GM19099 (cell line): ENCODE measurements around the gene IFITM5.

Source experiments
- POLR2A ChIP-seq: IDR thresholded peaks from 3 replicates; pipeline ENCODE4 v1.6.1; 2011; ENCODE audit warnings: low read depth; ENCODE audit not compliant: insufficient read length; ENCODE audit errors: extremely low read depth

IFITM5 gene

GRCh38 chr11:255176-255575, 44.1 kb downstream of the IFITM5 start:
- TF ChIP-seq POLR2A, result no peak

DNA sequence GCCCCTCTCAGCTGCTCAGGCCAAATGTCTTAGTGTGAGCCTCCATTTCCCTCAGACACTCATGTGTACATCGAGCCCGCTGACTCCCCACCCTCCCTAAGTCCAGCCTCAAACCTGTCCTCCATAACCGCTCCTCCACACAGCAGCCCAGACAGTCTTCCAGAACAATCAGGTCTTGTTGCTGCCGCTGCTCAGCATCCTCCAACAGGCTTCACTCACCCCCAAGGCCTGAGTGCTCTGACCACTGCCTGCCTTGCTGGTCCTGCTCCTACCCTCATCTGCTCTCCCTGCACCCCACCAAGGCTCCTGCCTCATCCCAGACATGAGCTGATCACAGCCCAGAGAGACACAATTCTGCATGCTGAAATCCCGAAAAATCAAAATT, 45.4 kb downstream of the IFITM5 start:
- no peak for TF ChIP-seq POLR2A

GRCh38 chr11:253160-253885, 46.0 kb downstream of the IFITM5 start:
- no peak for TF ChIP-seq POLR2A

DNA sequence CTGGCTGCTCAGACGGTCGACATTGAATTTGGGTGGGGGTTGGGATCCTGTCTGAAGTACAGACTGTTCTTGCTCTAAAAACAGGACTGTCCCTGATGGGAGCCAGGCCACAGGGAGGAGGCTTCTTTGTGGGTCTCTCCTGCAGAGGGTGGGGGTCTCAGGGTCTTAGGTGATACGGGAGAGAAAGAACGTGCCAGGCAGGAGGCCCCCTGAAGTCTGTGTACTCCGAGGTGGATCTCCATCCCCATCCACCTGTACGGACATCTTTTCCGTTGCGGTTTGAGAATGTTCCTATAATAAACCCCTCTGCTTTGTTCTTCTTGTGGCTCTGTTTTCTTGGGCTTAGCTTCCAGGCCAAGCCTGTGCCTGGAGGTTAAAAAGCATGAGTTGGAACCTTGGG, 46.7 kb downstream of the IFITM5 start:
- no peak for TF ChIP-seq POLR2A

DNA sequence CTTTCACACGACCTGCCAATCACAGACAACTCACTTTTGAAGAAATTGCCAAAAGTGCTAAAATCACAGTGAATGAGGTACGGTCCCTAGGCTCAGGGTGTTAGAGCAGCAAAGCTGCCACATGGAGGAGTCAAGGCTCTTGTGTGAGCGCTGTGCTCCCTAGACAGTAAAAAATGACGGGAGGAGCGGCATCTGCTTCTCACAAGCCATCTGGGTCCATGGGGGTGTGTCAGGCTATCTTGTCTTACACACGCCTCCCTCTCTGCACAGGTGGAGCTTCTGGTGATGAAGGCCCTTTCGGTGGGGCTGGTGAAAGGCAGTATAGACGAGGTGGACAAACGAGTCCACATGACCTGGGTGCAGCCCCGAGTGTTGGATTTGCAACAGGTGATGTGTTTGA, 47.8 kb downstream of the IFITM5 start:
- no peak for TF ChIP-seq POLR2A

- TF ChIP-seq POLR2A, result no peak
Measured at GRCh38 chr11:250740-251299, 48.5 kb downstream of the IFITM5 start.

GRCh38 chr11:250274-250673, 49.1 kb downstream of the IFITM5 start:
- no peak for TF ChIP-seq POLR2A

- TF ChIP-seq POLR2A, result no peak
Measured at GRCh38 chr11:249062-249461, 50.3 kb downstream of the IFITM5 start.
